Cardiac muscle cell (in vitro differentiated cells and primary cell): ENCODE measurements around the gene SNUPN. TPM values are rescaled to one million over a fixed set of nuclear protein-coding genes. Genes with fewer than 3 reads are reported as not detected.

Source experiments
- DNase-seq, 2 donors: peaks; one replicate each; pipeline versions ENCODE4 v3.0.0 to v3.0.0-alpha.2; 2010 to 2017; ENCODE audit warnings: low read depth in 1 of 2, low spot score in 1 of 2
- H3K27ac ChIP-seq: fragments of 200-600 bp; sonication (generic); 2 replicates; pipeline ENCODE4 v1.5.1; 2016
- H3K27me3 ChIP-seq: fragments of 200-600 bp; sonication (generic); 2 replicates; pipeline ENCODE4 v1.6.0; 2016; ENCODE audit warnings: control low read depth
- H3K36me3 ChIP-seq: fragments of 200-600 bp; sonication (generic); 2 replicates; pipeline ENCODE4 v1.5.1; 2016; ENCODE audit warnings: control low read depth
- H3K4me1 ChIP-seq: fragments of 200-600 bp; sonication (generic); 2 replicates; pipeline ENCODE4 v1.8.1; 2017; ENCODE audit warnings: low read depth, mild to moderate bottlenecking, mixed run types
- H3K4me3 ChIP-seq: fragments of 200-600 bp; sonication (generic); 2 replicates; pipeline ENCODE4 v1.5.1; 2016; ENCODE audit warnings: mild to moderate bottlenecking
- H3K9me3 ChIP-seq: fragments of 200-600 bp; sonication (generic); 2 replicates; pipeline ENCODE4 v1.5.1; 2017; ENCODE audit warnings: low read depth, mild to moderate bottlenecking, control low read depth
- polyA plus RNA-seq: library from polyadenylated mRNA; unstranded; fragments of >200 nt; fragmentation: Nextera tagmentation; extraction: Ambion mirVana; gene quantifications from 2 replicates; pipeline ENCODE4 v1.2.1, GENCODE V29; 2016
- total RNA-seq: library from RNA; depleted of rRNA; stranded (reverse); fragments of >200 nt; gene quantifications from 2 replicates; pipeline ENCODE4 v1.2.3, GENCODE V29; 2016
- TF ChIP-seq, protein P1 (sequence below): IDR thresholded peaks from 2 replicates; pipeline ENCODE4 v1.5.1; 2012; ENCODE audit warnings: low read depth, mild to moderate bottlenecking, low read length

The SNUPN gene
- total and polyA plus RNA-seq, 2 experiments from 2014 or later, result 20.2 to 29.4 TPM

- peak in 1 of 2 donors; percentile 94 for DNase-seq
- Histone ChIP-seq H3K36me3 (peaks cover 7% of the 10 kb centered on the region), H3K27ac (no peak overlapping the region), H3K27me3 (no peaks in the 10 kb centered on the region), H3K9me3 (no peaks in the 10 kb centered on the region), H3K4me3 (no peak overlapping the region), H3K4me1 (no peaks in the 10 kb centered on the region)
- TF ChIP-seq, protein P1, sequence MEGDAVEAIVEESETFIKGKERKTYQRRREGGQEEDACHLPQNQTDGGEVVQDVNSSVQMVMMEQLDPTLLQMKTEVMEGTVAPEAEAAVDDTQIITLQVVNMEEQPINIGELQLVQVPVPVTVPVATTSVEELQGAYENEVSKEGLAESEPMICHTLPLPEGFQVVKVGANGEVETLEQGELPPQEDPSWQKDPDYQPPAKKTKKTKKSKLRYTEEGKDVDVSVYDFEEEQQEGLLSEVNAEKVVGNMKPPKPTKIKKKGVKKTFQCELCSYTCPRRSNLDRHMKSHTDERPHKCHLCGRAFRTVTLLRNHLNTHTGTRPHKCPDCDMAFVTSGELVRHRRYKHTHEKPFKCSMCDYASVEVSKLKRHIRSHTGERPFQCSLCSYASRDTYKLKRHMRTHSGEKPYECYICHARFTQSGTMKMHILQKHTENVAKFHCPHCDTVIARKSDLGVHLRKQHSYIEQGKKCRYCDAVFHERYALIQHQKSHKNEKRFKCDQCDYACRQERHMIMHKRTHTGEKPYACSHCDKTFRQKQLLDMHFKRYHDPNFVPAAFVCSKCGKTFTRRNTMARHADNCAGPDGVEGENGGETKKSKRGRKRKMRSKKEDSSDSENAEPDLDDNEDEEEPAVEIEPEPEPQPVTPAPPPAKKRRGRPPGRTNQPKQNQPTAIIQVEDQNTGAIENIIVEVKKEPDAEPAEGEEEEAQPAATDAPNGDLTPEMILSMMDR, result no peak
These were observed 5.3 kb downstream of the SNUPN start for GRCh38 chr15:75620058-75620820.

- DNase-seq, result no peak
- no peak overlapping the region for H3K27ac ChIP-seq
- TF ChIP-seq, protein P1, result no peak
- no peaks in the 10 kb centered on the region for H3K9me3 ChIP-seq
- no peaks in the 10 kb centered on the region for H3K4me1 ChIP-seq
- H3K4me3 ChIP-seq, result no peak overlapping the region
- H3K36me3 ChIP-seq, result peaks cover 7% of the 10 kb centered on the region
- H3K27me3 ChIP-seq, result no peaks in the 10 kb centered on the region
These were observed 8.8 kb downstream of the SNUPN start for GRCh38 chr15:75616766-75617165.

DNA sequence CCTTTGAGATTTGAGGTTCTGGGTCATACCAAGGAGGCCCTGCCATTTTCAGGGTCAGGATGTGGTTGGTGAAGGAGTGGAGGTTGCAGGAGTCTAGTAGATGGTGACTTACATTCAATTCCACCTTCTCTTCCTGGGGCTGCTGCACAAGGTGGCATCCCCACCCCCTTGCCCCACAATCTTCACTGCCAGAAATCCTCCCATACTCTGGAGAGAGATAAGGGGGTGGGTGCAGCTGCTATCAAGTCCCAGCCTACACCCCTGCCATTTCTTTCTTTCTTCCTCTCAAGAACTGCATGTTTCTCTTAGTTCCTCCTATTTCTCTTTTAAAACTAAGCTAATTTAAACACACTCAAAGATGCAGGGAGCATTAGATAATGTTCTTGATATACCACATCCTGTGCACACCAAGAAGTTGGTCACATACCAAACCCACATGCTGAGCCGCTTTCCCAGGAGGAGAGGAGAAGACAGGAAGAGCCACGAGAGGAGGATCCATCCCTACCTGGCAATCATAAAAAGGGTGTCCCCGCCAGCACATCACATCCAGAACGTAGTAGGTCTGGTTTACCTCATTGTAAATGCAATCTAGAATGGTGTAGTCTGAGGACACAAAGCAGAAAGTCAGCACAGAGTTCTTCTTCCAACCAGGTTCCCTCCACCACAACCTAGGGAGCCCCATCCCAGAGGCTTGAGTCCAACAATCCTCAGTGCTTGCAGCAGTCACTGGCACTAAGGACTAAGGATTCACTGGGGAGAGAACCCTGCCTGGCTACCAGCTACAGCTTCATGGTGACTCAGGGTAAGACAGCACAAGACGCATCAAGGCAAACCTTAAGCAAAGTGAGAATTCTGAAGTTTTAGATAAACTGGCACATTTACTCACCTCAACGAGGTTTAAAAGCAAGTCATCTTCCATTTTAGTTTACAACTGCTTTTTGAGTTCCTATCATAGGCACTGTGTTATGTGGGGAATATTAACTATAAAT is 18.5 kb downstream of the SNUPN start:
- H3K9me3 ChIP-seq, result no peaks in the 10 kb centered on the region
- H3K27ac ChIP-seq, result no peak overlapping the region
- DNase-seq, result no peak
- H3K27me3 ChIP-seq, result no peaks in the 10 kb centered on the region
- no peak overlapping the region for H3K4me3 ChIP-seq
- TF ChIP-seq, protein P1, result no peak
- no peaks in the 10 kb centered on the region for H3K4me1 ChIP-seq
- peaks cover 29% of the 10 kb centered on the region for H3K36me3 ChIP-seq

DNA sequence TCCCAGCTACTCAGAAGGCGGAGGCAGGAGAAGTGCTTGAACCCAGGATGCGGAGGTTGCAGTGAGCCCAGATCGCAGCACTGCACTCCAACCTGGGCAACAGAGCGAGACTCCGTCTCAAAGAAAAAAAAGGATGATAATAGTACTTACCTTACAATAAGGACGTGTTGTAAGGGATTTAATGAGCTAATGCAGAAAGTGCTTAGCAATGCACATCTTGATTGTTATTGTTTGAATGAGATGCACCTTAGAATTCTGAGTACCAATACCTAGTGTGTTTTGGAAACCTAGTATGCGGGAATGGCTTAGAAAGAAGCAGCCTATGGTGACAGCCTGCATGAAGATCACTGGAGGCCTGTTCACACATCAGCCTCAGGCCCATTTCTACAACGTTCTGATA is 19.5 kb downstream of the SNUPN start:
- peaks cover 29% of the 10 kb centered on the region for H3K36me3 ChIP-seq
- no peak overlapping the region for H3K4me3 ChIP-seq
- H3K27me3 ChIP-seq, result no peaks in the 10 kb centered on the region
- H3K27ac ChIP-seq, result no peak overlapping the region
- H3K4me1 ChIP-seq, result no peaks in the 10 kb centered on the region
- TF ChIP-seq, protein P1, result no peak
- no peaks in the 10 kb centered on the region for H3K9me3 ChIP-seq
- no peak for DNase-seq

- DNase-seq, result no peak
- no peaks in the 10 kb centered on the region for H3K27me3 ChIP-seq
- TF ChIP-seq, protein P1, result no peak
- no peak overlapping the region for H3K27ac ChIP-seq
- peaks cover 7% of the 10 kb centered on the region for H3K36me3 ChIP-seq
- no peaks in the 10 kb centered on the region for H3K9me3 ChIP-seq
- no peaks in the 10 kb centered on the region for H3K4me1 ChIP-seq
- no peak overlapping the region for H3K4me3 ChIP-seq
These were observed 26.1 kb downstream of the SNUPN start for GRCh38 chr15:75599401-75599800.
